Mucosa of descending colon (tissue), 3 donors: ENCODE measurements around the gene ANKZF1. TPM values are rescaled to one million over a fixed set of nuclear protein-coding genes. Genes with fewer than 3 reads are reported as not detected.

Experiments used
- ATAC-seq: fragments of 200-7000 bp; cut with Tn5 transposase; one replicate; pipeline ENCODE4 v1.9.1; 2020; ENCODE audit warnings: mild to moderate bottlenecking, moderate library complexity
- DNase-seq, 3 donors: peaks; one replicate each; pipeline ENCODE4 v3.0.0-alpha.2; 2020
- H3K36me3 ChIP-seq: fragments of 200-600 bp; one replicate; pipeline ENCODE4 v1.8.0; 2021; ENCODE audit warnings: low read depth, mild to moderate bottlenecking
- H3K4me1 ChIP-seq: fragments of 200-600 bp; one replicate; pipeline ENCODE4 v1.8.0; 2021; ENCODE audit warnings: low read depth, mild to moderate bottlenecking
- H3K4me3 ChIP-seq: fragments of 200-600 bp; one replicate; pipeline ENCODE4 v1.8.0; 2021; ENCODE audit warnings: mild to moderate bottlenecking
- H3K9me3 ChIP-seq: fragments of 200-600 bp; one replicate; pipeline ENCODE4 v1.8.0; 2021; ENCODE audit warnings: mild to moderate bottlenecking
- CTCF ChIP-seq: fragments of 200-600 bp; IDR thresholded peaks from one replicate; pipeline ENCODE4 v1.8.0; 2022; ENCODE audit warnings: antibody characterized with exemption, mild to moderate bottlenecking
- intact Hi-C, 2 donors: fragments of 100-400 bp; cut with DNase I in 1 of 2; cut with micrococcal nuclease in 1 of 2; formaldehyde crosslinking; loops; one replicate each; pipeline versions ENCODE4 v1.11.0 to v1.11.1; 2022; cut with DNase I, micrococcal nuclease
- total RNA-seq, 3 donors: library from RNA; stranded (reverse); fragmentation: NEBNext Ultra II Directional in 2 of 3; extraction: Animal tissue kit (Norgen Biotek cat#: 25700) in 2 of 3; gene quantifications; one replicate each; pipeline versions ENCODE4 v1.2.1 to v1.2.4, GENCODE V29; 2021 to 2023
- donor health status: DM: no; HTN: no; CAD: no; lungs with moderate emphysema.
- donor health status: DM: no; HTN: no; CAD: no.
- donor health status: DM: no; HTN: yes; CAD: no.

Gene ANKZF1
- total RNA-seq, 3 donors from 2014 or later: 38.6 to 65.2 (median 47.1) TPM

DNA sequence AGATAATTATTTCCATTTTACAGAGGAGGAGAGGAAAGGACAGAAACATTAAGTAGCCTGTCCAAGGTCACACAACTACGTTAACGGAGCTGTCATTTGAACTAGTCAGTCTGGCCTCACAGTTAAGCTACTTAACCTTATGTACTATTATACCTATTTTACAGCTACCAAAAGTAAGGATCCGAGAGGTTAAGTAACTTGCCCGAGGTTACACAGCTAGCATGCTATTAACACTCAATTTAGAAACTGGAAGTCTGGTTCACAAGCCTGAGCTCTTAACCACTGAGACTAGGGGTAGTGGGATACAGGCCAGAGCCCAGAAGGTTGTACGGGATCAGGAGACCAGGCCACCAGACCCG, 15.2 kb downstream of the ANKZF1 start:
- Histone ChIP-seq H3K9me3 (no peaks in the 10 kb centered on the region), H3K4me1 (peaks cover 37% of the 10 kb centered on the region), H3K36me3 (no peaks in the 10 kb centered on the region), H3K4me3 (no peak overlapping the region)
- no peak for TF ChIP-seq CTCF
- ATAC-seq (no peak), DNase-seq (no peak)
- intact Hi-C loops: no loop called here

- TF ChIP-seq CTCF: no peak
- DNase-seq (peak; percentile 96 to 97 (median 97)), ATAC-seq (peak; percentile 76)
- Histone ChIP-seq H3K36me3 (no peaks in the 10 kb centered on the region), H3K4me1 (peaks cover 43% of the 10 kb centered on the region), H3K4me3 (peak within 1 kb of the TSS; percentile 50), H3K9me3 (no peaks in the 10 kb centered on the region)
- intact Hi-C loops: no loop called here
Observed at GRCh38 chr2:219245148-219245898, 15.7 kb downstream of the ANKZF1 start, which contains the start of the genes GLB1L and STK16. Gene GLB1L, minus strand, starts transcription at chr2:219245444. Its CDS starts 1,871 bp downstream, at chr2:219243573. Gene STK16, plus strand, starts transcription at chr2:219245479. Its CDS starts 521 bp downstream, at chr2:219246000.

GRCh38 chr2:219245899-219246230, 16.3 kb downstream of the ANKZF1 start:
- no peak for ATAC-seq
- peaks cover 48% of the 10 kb centered on the region for H3K4me1 ChIP-seq
- H3K36me3 ChIP-seq: no peaks in the 10 kb centered on the region
- DNase-seq: no peak
- H3K4me3 ChIP-seq: peak overlapping the region; percentile 50
- no peaks in the 10 kb centered on the region for H3K9me3 ChIP-seq
- TF ChIP-seq CTCF: no peak
- intact Hi-C loops: no loop called here

- H3K4me3 ChIP-seq: no peak overlapping the region
- intact Hi-C loops: no loop called here
- no peak for TF ChIP-seq CTCF
Observed at GRCh38 chr2:219246559-219246958, 17.0 kb downstream of the ANKZF1 start.

DNA sequence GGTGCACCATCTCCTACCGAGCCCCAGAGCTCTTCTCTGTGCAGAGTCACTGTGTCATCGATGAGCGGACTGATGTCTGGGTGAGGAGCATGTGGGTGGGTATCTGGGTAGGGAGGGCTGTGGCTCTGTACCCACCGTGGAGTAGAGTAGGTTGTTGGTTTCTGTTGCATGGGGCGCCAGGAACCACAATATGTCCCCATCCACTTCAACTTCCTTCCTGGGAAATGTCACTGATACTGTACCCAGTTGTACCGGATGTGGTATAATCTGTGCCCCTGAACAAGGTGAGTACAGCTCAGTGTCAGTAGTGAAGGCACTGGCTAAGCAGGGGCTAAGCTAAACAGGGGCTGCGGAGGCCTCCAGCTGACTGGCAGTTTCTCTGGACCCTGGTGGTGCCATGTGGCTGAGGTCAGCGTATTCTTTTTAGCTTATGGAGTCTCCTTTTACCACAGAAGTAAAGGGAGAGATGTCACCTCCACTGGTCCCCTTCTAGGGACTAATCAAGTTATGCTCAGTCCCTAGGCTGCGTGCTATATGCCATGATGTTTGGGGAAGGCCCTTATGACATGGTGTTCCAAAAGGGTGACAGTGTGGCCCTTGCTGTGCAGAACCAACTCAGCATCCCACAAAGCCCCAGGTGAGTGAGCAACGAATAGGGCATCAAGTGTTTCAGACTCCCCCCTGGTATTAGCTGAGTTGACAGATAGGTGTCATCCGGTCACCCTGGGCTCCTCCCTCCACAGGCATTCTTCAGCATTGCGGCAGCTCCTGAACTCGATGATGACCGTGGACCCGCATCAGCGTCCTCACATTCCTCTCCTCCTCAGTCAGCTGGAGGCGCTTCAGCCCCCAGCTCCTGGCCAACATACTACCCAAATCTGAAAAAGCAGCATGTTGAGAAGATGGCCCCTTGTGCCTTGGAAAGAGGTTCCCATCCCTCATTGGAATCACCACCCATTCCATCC, 18.4 kb downstream of the ANKZF1 start:
- Histone ChIP-seq H3K36me3 (no peaks in the 10 kb centered on the region), H3K9me3 (no peaks in the 10 kb centered on the region), H3K4me3 (no peak overlapping the region), H3K4me1 (peaks cover 63% of the 10 kb centered on the region)
- DNase-seq (peak in 1 of 3 donors; percentile 64), ATAC-seq (peak; percentile 5)
- TF ChIP-seq CTCF: no peak
- intact Hi-C loops: no loop called here

More at GRCh38 chr2:219246559-219246958, 17.0 kb downstream of the ANKZF1 start:
- no peak for DNase-seq
- H3K36me3 ChIP-seq: no peaks in the 10 kb centered on the region
- H3K9me3 ChIP-seq: no peaks in the 10 kb centered on the region
- ATAC-seq: no peak
- peaks cover 55% of the 10 kb centered on the region for H3K4me1 ChIP-seq
